Left lobe of liver (tissue), 2 donors: ENCODE results near the gene TEX38. TPM values are rescaled to one million over a fixed set of nuclear protein-coding genes. Genes with fewer than 3 reads are reported as not detected.
"Not testable (repeated sequence)": the region's sequence is repeated elsewhere in the genome, so short reads cannot be mapped to it uniquely, and the experiment has no call there.

ENCODE experiments used
- ATAC-seq: fragments of 200-7000 bp; cut with Tn5 transposase; one replicate; pipeline ENCODE4 v1.9.1; 2020; ENCODE audit warnings: mild to moderate bottlenecking, moderate library complexity
- DNase-seq: peaks from one replicate; pipeline ENCODE4 v3.0.0-alpha.2; 2020; ENCODE audit warnings: low spot score
- total RNA-seq: library from RNA; stranded (reverse); gene quantifications from one replicate; pipeline ENCODE4 v1.2.1, GENCODE V29; 2021
- donor health status: DM: no; HTN: no; CAD: no; lungs with moderate emphysema.
- donor health status: DM: no; HTN: yes; CAD: no.

TEX38 gene
- total RNA-seq, 1 donor from 2014 or later, result not detected

- not testable (repeated sequence) for DNase-seq, ATAC-seq
These were observed 17.0 kb upstream of the TEX38 start for GRCh38 chr1:46654698-46655097.

- ATAC-seq, result no peak
- no peak for DNase-seq
These were observed 15.8 kb upstream of the TEX38 start for GRCh38 chr1:46655848-46656247.

GRCh38 chr1:46656643-46657042 is 15.0 kb upstream of the TEX38 start:
- DNase-seq (no peak), ATAC-seq (no peak)

- no peak for DNase-seq
- ATAC-seq, result no peak
These were observed 13.9 kb upstream of the TEX38 start for GRCh38 chr1:46657775-46658174.

- no peak for DNase-seq
- no peak for ATAC-seq
These were observed 12.3 kb upstream of the TEX38 start for GRCh38 chr1:46659307-46659870.

GRCh38 chr1:46660116-46660515 is 11.5 kb upstream of the TEX38 start:
- not testable (repeated sequence) for DNase-seq, ATAC-seq

GRCh38 chr1:46662919-46663318 is 8.7 kb upstream of the TEX38 start:
- ATAC-seq, DNase-seq: not testable (repeated sequence)

GRCh38 chr1:46665983-46666382 is 5.7 kb upstream of the TEX38 start:
- DNase-seq (no peak), ATAC-seq (no peak)

- peak; percentile 84 for DNase-seq
These were observed 3.6 kb upstream of the TEX38 start, which contains the start of gene ATPAF1 for GRCh38 chr1:46667782-46668760. TSS of gene ATPAF1 (minus strand) at chr1:46668364. CDS start at chr1:46668322, 42 bp downstream.

GRCh38 chr1:46670134-46670533 is 1.5 kb upstream of the TEX38 start:
- no peak for DNase-seq
- no peak for ATAC-seq

More at GRCh38 chr1:46667782-46668760, 3.6 kb upstream of the TEX38 start, which contains the start of gene ATPAF1:
- peak; percentile 94 for ATAC-seq

- ATAC-seq, result no peak
- DNase-seq, result no peak
These were observed 1.0 kb downstream of the TEX38 start for GRCh38 chr1:46672696-46673095.

- no peak for ATAC-seq
- DNase-seq, result no peak
These were observed 2.1 kb downstream of the TEX38 start for GRCh38 chr1:46673749-46674182.

- ATAC-seq (no peak), DNase-seq (no peak)
These were observed 4.1 kb downstream of the TEX38 start for GRCh38 chr1:46675549-46676314.

GRCh38 chr1:46676531-46676930 is 4.9 kb downstream of the TEX38 start:
- DNase-seq (no peak), ATAC-seq (no peak)

- ATAC-seq, result no peak
- no peak for DNase-seq
These were observed 5.7 kb downstream of the TEX38 start for GRCh38 chr1:46677339-46677738.

GRCh38 chr1:46679789-46680573 is 8.3 kb downstream of the TEX38 start:
- ATAC-seq (no peak), DNase-seq (no peak)

GRCh38 chr1:46681333-46682034 is 9.8 kb downstream of the TEX38 start:
- ATAC-seq, result peak; percentile 38

GRCh38 chr1:46682064-46682463 is 10.4 kb downstream of the TEX38 start:
- no peak for ATAC-seq
- no peak for DNase-seq

More at GRCh38 chr1:46681333-46682034, 9.8 kb downstream of the TEX38 start:
- DNase-seq, result no peak

- DNase-seq (no peak), ATAC-seq (no peak)
These were observed 13.0 kb downstream of the TEX38 start for GRCh38 chr1:46684670-46685069.

GRCh38 chr1:46686255-46686654 is 14.6 kb downstream of the TEX38 start:
- ATAC-seq, result no peak

More at GRCh38 chr1:46686255-46686654, 14.6 kb downstream of the TEX38 start:
- no peak for DNase-seq
